HCT116 (cell line): ENCODE data around the gene CLPSL1. TPM values are rescaled to one million over a fixed set of nuclear protein-coding genes. Genes with fewer than 3 reads are reported as not detected.
A peak's percentile ranks its signal among the peaks of the same experiment; 100 is the strongest.

ENCODE experiments used
- ATAC-seq: fragments of 200-7000 bp; cut with Tn5 transposase; 2 replicates; pipeline ENCODE4 v1.9.1; 2020; ENCODE audit warnings: mild to moderate bottlenecking, moderate library complexity
- BruUV-seq: library from RNA; stranded (reverse); fragments of 400-500 nt; replicated peaks from 2 replicates; lab custom pipeline; 2021; lab: Mats Ljungman, UMichigan
- CTCF ChIA-PET: fragments of 300-600 bp; sonication (Branson Sonifier 250); formaldehyde crosslinking; loops from one replicate; lab custom pipeline; 2021; ENCODE audit warnings: antibody characterized with exemption; lab: Charles Lee
- POLR2A ChIA-PET: fragments of 300-600, 350-600 bp; sonication (Branson Sonifier 250); formaldehyde crosslinking; loops from one replicate; lab custom pipeline; 2021; ENCODE audit warnings: antibody characterized with exemption; lab: Charles Lee
- RAD21 ChIA-PET, 2 experiments: fragments of 300-600 bp; sonication (Branson Sonifier 250); formaldehyde crosslinking; loops; one replicate each; lab custom pipeline; 2023; ENCODE audit warnings: low total read pairs in 2 of 2; ENCODE audit not compliant: uncharacterized antibody in 2 of 2, unreplicated experiment in 2 of 2, low non-redundant PET in 1 of 2; lab: Charles Lee
- DNase-seq: peaks from one replicate; pipeline ENCODE4 v3.0.0-alpha.2; 2010; ENCODE audit warnings: low read depth, low spot score
- H2AFZ ChIP-seq: fragments of 200-600 bp; shearing (Covaris generic), sonication (generic); 2 replicates; pipeline ENCODE4 v1.6.1; 2017; ENCODE audit warnings: low read depth, mixed run types, mixed read lengths, antibody characterized with exemption, low read length; ENCODE audit not compliant: poor library complexity, severe bottlenecking
- H3K27ac ChIP-seq: 2 replicates; pipeline ENCODE4 v1.5.1; 2012; ENCODE audit warnings: low read depth, low read length
- H3K27me3 ChIP-seq: fragments of 200-600 bp; sonication (generic); 2 replicates; pipeline ENCODE4 v1.6.1; 2016; ENCODE audit warnings: mixed run types, low read length, mixed read lengths; ENCODE audit not compliant: insufficient read depth
- H3K36me3 ChIP-seq, 2 experiments: fragments of 200-500 bp in 1 of 2; fragments of 200-600 bp in 1 of 2; sonication (Bioruptor generic) in 1 of 2; sonication (generic) in 1 of 2; 2 replicates each; pipeline versions ENCODE4 v1.5.1 to v1.6.1; 2014 to 2016; ENCODE audit warnings: low read length in 2 of 2, inconsistent platforms in 1 of 2, mixed read lengths in 1 of 2, mixed run types in 1 of 2; ENCODE audit not compliant: insufficient read depth in 2 of 2, control insufficient read depth in 1 of 2
- H3K4me1 ChIP-seq, 2 experiments: fragments of 200-600 bp in 1 of 2; sonication (generic) in 1 of 2; 2 replicates each; pipeline versions ENCODE4 v1.5.1 to v1.6.1; 2012 to 2017; ENCODE audit warnings: low read length in 2 of 2, inconsistent platforms in 1 of 2, mild to moderate bottlenecking in 1 of 2, mixed read lengths in 1 of 2, mixed run types in 1 of 2, moderate library complexity in 1 of 2; ENCODE audit not compliant: insufficient read depth in 2 of 2, control insufficient read depth in 1 of 2
- H3K4me2 ChIP-seq: fragments of 200-600 bp; sonication (generic); 2 replicates; pipeline ENCODE4 v1.6.1; 2017; ENCODE audit warnings: mixed run types, low read length, mixed read lengths
- H3K4me3 ChIP-seq, 2 experiments: fragments of 200-600 bp in 1 of 2; sonication (generic) in 1 of 2; replicated peaks in 1 of 2; 2 replicates each; pipeline ENCODE4 v1.5.1; 2011 to 2016; ENCODE audit warnings: low read length in 2 of 2, control low read depth in 1 of 2, low read depth in 1 of 2, mild to moderate bottlenecking in 1 of 2, mixed read lengths in 1 of 2, mixed run types in 1 of 2
- H3K79me2 ChIP-seq: fragments of 200-600 bp; sonication (generic); 2 replicates; pipeline ENCODE4 v1.6.1; 2017; ENCODE audit warnings: mild to moderate bottlenecking, mixed run types, low read length, moderate library complexity, mixed read lengths; ENCODE audit not compliant: insufficient read depth
- H3K9ac ChIP-seq: fragments of 200-600 bp; sonication (generic); 2 replicates; pipeline ENCODE4 v1.6.1; 2016; ENCODE audit warnings: low read length, mixed read lengths
- H3K9me2 ChIP-seq: fragments of 200-600 bp; sonication (generic), shearing (Covaris generic); 2 replicates; pipeline ENCODE4 v1.6.1; 2017; ENCODE audit warnings: mixed run types, mild to moderate bottlenecking, moderate library complexity; ENCODE audit not compliant: insufficient read depth
- H3K9me3 ChIP-seq, 2 experiments: fragments of 200-500 bp in 1 of 2; fragments of 200-600 bp in 1 of 2; sonication (Bioruptor generic) in 1 of 2; sonication (generic) in 1 of 2; 2 replicates each; pipeline ENCODE4 v1.6.1; 2014 to 2017; ENCODE audit warnings: low read length in 2 of 2, mixed read lengths in 2 of 2, inconsistent platforms in 1 of 2, low read depth in 1 of 2, mild to moderate bottlenecking in 1 of 2, mixed run types in 1 of 2, moderate library complexity in 1 of 2; ENCODE audit not compliant: control insufficient read depth in 1 of 2, insufficient read depth in 1 of 2
- H4K20me1 ChIP-seq: fragments of 200-600 bp; sonication (generic), shearing (Covaris generic); 2 replicates; pipeline ENCODE4 v1.6.1; 2017; ENCODE audit warnings: mixed run types, mild to moderate bottlenecking, moderate library complexity; ENCODE audit not compliant: insufficient read depth
- EZH2phosphoT487 ChIP-seq: fragments of 200-600 bp; IDR thresholded peaks from 2 replicates; pipeline ENCODE4 v1.6.1; 2018; ENCODE audit warnings: antibody characterized with exemption, borderline replicate concordance
- POLR2AphosphoS5 ChIP-seq: IDR thresholded peaks from 2 replicates; pipeline ENCODE4 v1.6.1; 2011; ENCODE audit warnings: mild to moderate bottlenecking, low read depth, low read length, moderate library complexity
- RAD21 ChIP-seq: IDR thresholded peaks from 2 replicates; pipeline ENCODE4 v1.6.1; 2012; ENCODE audit warnings: low read depth, mild to moderate bottlenecking
- intact Hi-C: fragments of 100-400 bp; cut with micrococcal nuclease; formaldehyde crosslinking; loops from 2 replicates; pipeline ENCODE4 v1.10.0; 2022
- total RNA-seq: library from RNA; stranded (reverse); gene quantifications from one replicate; pipeline ENCODE4 v1.2.1, GENCODE V29; 2021; ENCODE audit not compliant: unreplicated experiment
- TF ChIP-seq, protein P1 (sequence below), 3 experiments: fragments of 200-600 bp in 1 of 3; sonication (generic) in 1 of 3; IDR thresholded peaks in 2 of 3; conservative IDR thresholded peaks in 1 of 3; 2 replicates each; pipeline ENCODE4 v1.5.1; 2012 to 2017; ENCODE audit warnings: low read depth in 2 of 3, low read length in 2 of 3, antibody characterized with exemption in 1 of 3, borderline replicate concordance in 1 of 3, control low read depth in 1 of 3, mild to moderate bottlenecking in 1 of 3, mixed read lengths in 1 of 3, mixed run types in 1 of 3, moderate library complexity in 1 of 3; ENCODE audit not compliant: insufficient read depth in 1 of 3

Gene CLPSL1
- total RNA-seq, 1 experiment from 2014 or later: not detected

DNA sequence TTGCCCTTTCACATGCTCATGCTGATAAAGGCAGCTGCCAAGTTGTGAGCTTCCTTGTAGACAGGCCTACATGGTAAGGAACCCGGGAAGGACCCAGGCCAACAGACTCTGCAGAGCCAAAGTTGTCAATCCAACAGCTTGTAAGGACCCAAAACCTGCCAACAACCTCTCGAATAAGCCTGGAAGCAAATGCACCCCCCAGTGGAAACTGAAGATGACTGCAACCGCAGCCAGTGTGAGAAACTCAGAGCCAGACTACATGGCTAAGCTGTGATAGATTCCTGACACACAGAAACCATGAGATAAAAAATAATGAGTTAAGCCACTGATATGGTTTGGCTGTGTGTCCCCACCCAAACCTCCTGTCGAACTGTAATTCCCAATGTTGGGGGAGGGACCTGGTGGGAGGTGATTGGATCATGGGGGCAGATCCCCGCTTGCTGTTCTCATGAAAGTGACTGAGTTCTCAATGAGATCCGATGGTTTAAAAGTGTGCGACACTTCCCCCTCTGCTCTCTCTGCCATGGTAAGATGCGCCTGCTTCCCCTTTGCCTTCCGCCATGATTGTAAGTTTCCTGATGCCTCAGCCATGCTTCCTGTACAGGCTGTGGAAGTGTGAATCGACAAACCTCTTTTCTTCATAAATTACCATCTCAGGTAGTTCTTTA lies 23.2 kb upstream of the CLPSL1 start:
- Histone ChIP-seq H3K79me2 (no peaks in the 10 kb centered on the region), H3K27me3 (no peaks in the 10 kb centered on the region), H4K20me1 (no peaks in the 10 kb centered on the region), H3K27ac (no peak overlapping the region), H3K9me2 (no peaks in the 10 kb centered on the region), H3K9ac (no peak overlapping the region), H2AFZ (peak overlapping the region; percentile 56), H3K4me2 (no peak overlapping the region), H3K4me3 (no peak overlapping the region), H3K4me1 (peaks cover 0 to 13% of the 10 kb centered on the region in 2 experiments; a peak in 1 of 4 replicates), H3K9me3 (no peaks in the 10 kb centered on the region), H3K36me3 (no peaks in the 10 kb centered on the region)
- TF ChIP-seq EZH2phosphoT487: no peak
- TF ChIP-seq POLR2AphosphoS5: no peak
- TF ChIP-seq, protein P1, sequence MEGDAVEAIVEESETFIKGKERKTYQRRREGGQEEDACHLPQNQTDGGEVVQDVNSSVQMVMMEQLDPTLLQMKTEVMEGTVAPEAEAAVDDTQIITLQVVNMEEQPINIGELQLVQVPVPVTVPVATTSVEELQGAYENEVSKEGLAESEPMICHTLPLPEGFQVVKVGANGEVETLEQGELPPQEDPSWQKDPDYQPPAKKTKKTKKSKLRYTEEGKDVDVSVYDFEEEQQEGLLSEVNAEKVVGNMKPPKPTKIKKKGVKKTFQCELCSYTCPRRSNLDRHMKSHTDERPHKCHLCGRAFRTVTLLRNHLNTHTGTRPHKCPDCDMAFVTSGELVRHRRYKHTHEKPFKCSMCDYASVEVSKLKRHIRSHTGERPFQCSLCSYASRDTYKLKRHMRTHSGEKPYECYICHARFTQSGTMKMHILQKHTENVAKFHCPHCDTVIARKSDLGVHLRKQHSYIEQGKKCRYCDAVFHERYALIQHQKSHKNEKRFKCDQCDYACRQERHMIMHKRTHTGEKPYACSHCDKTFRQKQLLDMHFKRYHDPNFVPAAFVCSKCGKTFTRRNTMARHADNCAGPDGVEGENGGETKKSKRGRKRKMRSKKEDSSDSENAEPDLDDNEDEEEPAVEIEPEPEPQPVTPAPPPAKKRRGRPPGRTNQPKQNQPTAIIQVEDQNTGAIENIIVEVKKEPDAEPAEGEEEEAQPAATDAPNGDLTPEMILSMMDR (IDR thresholded peaks at IDR 0.05 in 2 of 3, conservative IDR thresholded peaks at IDR 0.05 in 1 of 3; ENCODE audit: borderline replicate concordance in 1 of 3, insufficient read depth in 1 of 3, low read depth in 2 of 3, low read length in 2 of 3): peak; percentile 49 to 86 (median 79); a peak in 5 of 6 replicates
- TF ChIP-seq RAD21: peak; percentile 65
- peak; percentile 71 for DNase-seq
- no TSS peak for BruUV-seq
- ChIA-PET RAD21 (interaction anchor here in 1 of 2 experiments (0.6 kb wide), 1 partner anchor 235 kb away, joined by 5 read pairs; no protein-coding TSS in a partner anchor), CTCF (interaction anchor here (1.0 to 2.0 kb wide), 9 partner anchors 9 to 234 kb away, joined by 3 to 12 read pairs (median 6); partner anchors contain the start of gene ARMC12), POLR2A (interaction anchor here (0.6 to 1.1 kb wide), 3 partner anchors 11 to 1056 kb away, joined by 3 to 4 read pairs (median 3); no protein-coding TSS in a partner anchor)
- intact Hi-C loops: loop anchor here (5.0 kb wide), 2 partner anchors 175 to 235 kb away; no protein-coding TSS in a partner anchor
- peak; percentile 94 for ATAC-seq
